GM12878 (cell line): ENCODE data around the gene LHX5. TPM values are rescaled to one million over a fixed set of nuclear protein-coding genes. Genes with fewer than 3 reads are reported as not detected.

ENCODE experiments used
- ATAC-seq: fragments of 200-7000 bp; cut with Tn5 transposase; 3 replicates; pipeline ENCODE4 v1.9.1; 2020; ENCODE audit warnings: mild to moderate bottlenecking, moderate library complexity
- BruUV-seq: library from RNA; stranded (reverse); fragments of 400-500 nt; replicated peaks from 2 replicates; lab custom pipeline; 2021; lab: Mats Ljungman, UMichigan
- CTCF ChIA-PET: fragments of 300-600 bp; sonication (Branson Sonifier 250); formaldehyde crosslinking; extraction: SDS; loops from one replicate; lab custom pipeline; 2021; ENCODE audit warnings: inconsistent platforms; lab: Yijun Ruan, JAX
- POLR2A ChIA-PET: fragments of 350-600 bp; formaldehyde crosslinking; extraction: SDS; loops from one replicate; lab custom pipeline; 2021; ENCODE audit warnings: inconsistent platforms; lab: Charles Lee
- RAD21 ChIA-PET: fragments of 300-600 bp; sonication (Branson Sonifier 250); formaldehyde crosslinking; loops from one replicate; lab custom pipeline; 2023; ENCODE audit warnings: antibody characterized with exemption; ENCODE audit not compliant: unreplicated experiment; lab: Charles Lee
- SMC1A ChIA-PET: fragments of 300-600 bp; sonication (Branson Sonifier 250); formaldehyde crosslinking; loops from one replicate; lab custom pipeline; 2023; ENCODE audit not compliant: unreplicated experiment, uncharacterized antibody; lab: Charles Lee
- DNase-seq: peaks from one replicate; pipeline ENCODE4 v3.0.0-alpha.2; 2011; ENCODE audit warnings: low read depth, low spot score
- FAIRE-seq: peaks from 3 replicates; lab custom pipeline; 2011; peaks lifted over from hg19 to GRCh38; lab: Jason Lieb, UNC
- H2AFZ ChIP-seq: 2 replicates; pipeline ENCODE4 v1.6.0; 2011; ENCODE audit warnings: low read depth, low read length, control low read depth; ENCODE audit not compliant: control insufficient read depth
- H3K27ac ChIP-seq: 2 replicates; pipeline ENCODE4 v1.5.1; 2011; ENCODE audit warnings: control low read depth; ENCODE audit not compliant: control insufficient read depth, insufficient read depth
- H3K27me3 ChIP-seq, 2 experiments: replicated peaks in 1 of 2; 2 replicates each; pipeline versions ENCODE4 v1.6.0 to v1.6.1; 2011; ENCODE audit warnings: low read length in 1 of 2; ENCODE audit not compliant: control insufficient read depth in 2 of 2, insufficient read depth in 2 of 2
- H3K36me3 ChIP-seq, 2 experiments: 2 replicates each; pipeline ENCODE4 v1.5.1; 2011; ENCODE audit warnings: low read length in 1 of 2; ENCODE audit not compliant: control insufficient read depth in 2 of 2, insufficient read depth in 2 of 2
- H3K4me1 ChIP-seq: 2 replicates; pipeline ENCODE4 v1.6.1; 2011; ENCODE audit warnings: mild to moderate bottlenecking, low read length, moderate library complexity, mixed read lengths; ENCODE audit not compliant: control insufficient read depth, insufficient read depth
- H3K4me2 ChIP-seq: 2 replicates; pipeline ENCODE4 v1.6.0; 2011; ENCODE audit warnings: control low read depth; ENCODE audit not compliant: control insufficient read depth, insufficient read depth
- H3K4me3 ChIP-seq: fragments of 200-600 bp; sonication (generic); 2 replicates; pipeline ENCODE4 v1.5.1; 2016
- H3K79me2 ChIP-seq: 2 replicates; pipeline ENCODE4 v1.6.0; 2011; ENCODE audit warnings: low read length; ENCODE audit not compliant: control insufficient read depth, insufficient read depth
- H3K9ac ChIP-seq: 2 replicates; pipeline ENCODE4 v1.8.0; 2011; ENCODE audit warnings: low read length, control low read depth, mixed read lengths; ENCODE audit not compliant: control insufficient read depth, insufficient read depth
- H3K9me3 ChIP-seq: replicated peaks from 3 replicates; pipeline ENCODE4 v1.5.1; 2011; ENCODE audit warnings: mild to moderate bottlenecking, low read length; ENCODE audit not compliant: control insufficient read depth, insufficient read depth
- H4K20me1 ChIP-seq: 2 replicates; pipeline ENCODE4 v1.6.0; 2011; ENCODE audit not compliant: control insufficient read depth, insufficient read depth
- BCL11A ChIP-seq: IDR thresholded peaks from 2 replicates; pipeline ENCODE4 v1.6.1; 2011; ENCODE audit warnings: low read depth, low read length
- CBFB ChIP-seq: IDR thresholded peaks from 2 replicates; pipeline ENCODE4 v1.6.1; 2016; ENCODE audit warnings: antibody characterized with exemption, low read depth
- CHD4 ChIP-seq: fragments of 200-600 bp; sonication (generic); IDR thresholded peaks from 2 replicates; pipeline ENCODE4 v1.6.1; 2016; ENCODE audit warnings: mild to moderate bottlenecking
- DPF2 ChIP-seq: fragments of 450-650 bp; IDR thresholded peaks from 2 replicates; pipeline ENCODE4 v1.6.1; 2017; ENCODE audit warnings: mild to moderate bottlenecking
- E2F8 ChIP-seq: fragments of 450-650 bp; IDR thresholded peaks from 2 replicates; pipeline ENCODE4 v1.6.1; 2018; ENCODE audit warnings: mild to moderate bottlenecking, low read depth, moderate library complexity; ENCODE audit not compliant: partially characterized antibody
- EED ChIP-seq: sonication (generic); IDR thresholded peaks from 2 replicates; pipeline ENCODE4 v1.6.1; 2016; ENCODE audit warnings: antibody characterized with exemption, low read depth
- KAT2A ChIP-seq: conservative IDR thresholded peaks from 2 replicates; pipeline ENCODE4 v1.6.1; 2011; ENCODE audit warnings: low read depth, low read length; ENCODE audit not compliant: control insufficient read depth
- MTA2 ChIP-seq: fragments of 450-650 bp; IDR thresholded peaks from 2 replicates; pipeline ENCODE4 v1.6.1; 2016; ENCODE audit warnings: low read depth, mild to moderate bottlenecking, moderate library complexity
- NFXL1 ChIP-seq: fragments of 450-650 bp; IDR thresholded peaks from 2 replicates; pipeline ENCODE4 v1.6.1; 2017; ENCODE audit warnings: antibody characterized with exemption, mild to moderate bottlenecking, borderline replicate concordance
- PKNOX1 ChIP-seq: fragments of 450-650 bp; IDR thresholded peaks from 2 replicates; pipeline ENCODE4 v1.6.1; 2016; ENCODE audit warnings: mild to moderate bottlenecking
- PRDM15 ChIP-seq: fragments of 450-650 bp; formaldehyde crosslinking; IDR thresholded peaks from 2 replicates; pipeline ENCODE4 v1.4.0; 2020; ENCODE audit warnings: mild to moderate bottlenecking, moderate library complexity
- RB1 ChIP-seq: fragments of 450-650 bp; formaldehyde crosslinking; IDR thresholded peaks from 2 replicates; pipeline ENCODE4 v1.6.1; 2017; ENCODE audit warnings: mild to moderate bottlenecking, borderline replicate concordance
- SREBF2 ChIP-seq: IDR thresholded peaks from 2 replicates; pipeline ENCODE4 v1.6.1; 2012; ENCODE audit warnings: mild to moderate bottlenecking, low read length
- TCF7 ChIP-seq: IDR thresholded peaks from 2 replicates; pipeline ENCODE4 v1.6.1; 2014; ENCODE audit warnings: antibody characterized with exemption, borderline replicate concordance
- ZBTB33 ChIP-seq: fragments of 450-650 bp; IDR thresholded peaks from 2 replicates; pipeline ENCODE4 v1.6.1; 2017; ENCODE audit warnings: mild to moderate bottlenecking
- in situ Hi-C: fragments of 300-500 bp; cut with MboI; formaldehyde crosslinking; loops from 9 replicates; pipeline ENCODE4 v1.14.3; 2018; ENCODE audit warnings: mixed read lengths
- intact Hi-C: fragments of 100-400 bp; cut with micrococcal nuclease; formaldehyde crosslinking; loops from one replicate; pipeline ENCODE4 v1.14.2; 2022; ENCODE audit not compliant: unreplicated experiment
- polyA plus RNA-seq, 11 experiments: library from polyadenylated mRNA; depleted of rRNA in 4 of 11; unstranded in 6 of 11; stranded (reverse) in 5 of 11; fragments of >200 nt; fragmentation: Nextera tagmentation in 4 of 11; fragmentation: Illumina TruSeq in 1 of 11; extraction: Ambion mirVana in 4 of 11; extraction: Trizol in 1 of 11; gene quantifications; 1 replicate in 1 of 11; 2 replicates in 10 of 11; pipeline versions ENCODE4 v1.2.1 to v1.2.3, GENCODE V29; 2011 to 2016; ENCODE audit warnings: inconsistent platforms in 2 of 11, missing spikeins in 2 of 11, low read depth in 1 of 11
- total RNA-seq, 4 experiments: library from RNA; depleted of rRNA in 3 of 4; stranded (reverse); fragments of >200 nt in 3 of 4; fragmentation: Illumina TruSeq in 1 of 4; extraction: Trizol in 1 of 4; gene quantifications; 2 replicates each; pipeline versions ENCODE4 v1.2.1 to v1.2.3, GENCODE V29; 2013 to 2021

LHX5 gene
- total and polyA plus RNA-seq, 10 of the 15 experiments (the other 5 are each of a cell fraction or from before 2014, with no cell fraction given) = 0.03 TPM; not detected in 9

- Histone ChIP-seq H4K20me1 (no peaks in the 10 kb centered on the region), H3K9ac (no peak overlapping the region), H3K36me3 (no peaks in the 10 kb centered on the region), H3K27me3 (no peaks in the 10 kb centered on the region; a peak in 2 of 4 replicates), H3K9me3 (no peaks in the 10 kb centered on the region), H3K79me2 (no peaks in the 10 kb centered on the region), H3K4me2 (no peak overlapping the region), H3K27ac (no peak overlapping the region), H3K4me1 (no peaks in the 10 kb centered on the region), H2AFZ (no peak overlapping the region), H3K4me3 (no peak overlapping the region)
- POLR2A ChIA-PET = no interaction called here
- FAIRE-seq (no peak), ATAC-seq (no peak), DNase-seq (no peak)
- in situ Hi-C loops (loop anchor here (10.0 kb wide), 1 partner anchor 482 kb away; no protein-coding TSS in a partner anchor), intact Hi-C loops (loop anchor here (10.0 kb wide), 1 partner anchor 482 kb away; no protein-coding TSS in a partner anchor)
- no TSS peak for BruUV-seq
- TF ChIP-seq TCF7 (no peak), MTA2 (no peak), CHD4 (no peak), PRDM15 (no peak), DPF2 (no peak), SREBF2 (no peak), KAT2A (no peak), CBFB (no peak), RB1 (no peak), ZBTB33 (no peak), EED (no peak), NFXL1 (no peak), BCL11A (no peak), E2F8 (no peak), PKNOX1 (no peak)
- SMC1A ChIA-PET = no interaction called here
- RAD21 ChIA-PET = no interaction called here
- CTCF ChIA-PET = no interaction called here
Measured at GRCh38 chr12:113432986-113433385, 38.7 kb downstream of the LHX5 start.
